Gastroesophageal sphincter (tissue), 4 donors: ENCODE measurements around the gene GJE1. TPM values are rescaled to one million over a fixed set of nuclear protein-coding genes. Genes with fewer than 3 reads are reported as not detected.

Experiments
- ATAC-seq: fragments of 150-250 bp; one replicate; pipeline ENCODE4 v1.9.1; 2016; ENCODE audit warnings: mild to moderate bottlenecking, moderate library complexity
- H3K27ac ChIP-seq, 4 donors: fragments of 200-600 bp; sonication (generic) in 3 of 4; 1 replicate in 3 of 4; 2 replicates in 1 of 4; pipeline ENCODE4 v1.5.1; 2016 to 2019
- H3K27me3 ChIP-seq: fragments of 200-600 bp; sonication (generic); one replicate; pipeline ENCODE4 v1.5.1; 2019
- H3K36me3 ChIP-seq, 2 donors: fragments of 200-600 bp; sonication (generic); one replicate each; pipeline ENCODE4 v1.5.1; 2019; ENCODE audit warnings: control low read depth in 1 of 2
- H3K4me1 ChIP-seq, 3 donors: fragments of 200-600 bp; sonication (generic); 1 replicate in 2 of 3; 2 replicates in 1 of 3; pipeline ENCODE4 v1.5.1; 2016 to 2019; ENCODE audit warnings: control low read depth in 2 of 3
- H3K4me3 ChIP-seq, 2 donors: fragments of 200-600 bp; sonication (generic); one replicate each; pipeline ENCODE4 v1.5.1; 2019; ENCODE audit warnings: mild to moderate bottlenecking in 1 of 2, moderate library complexity in 1 of 2
- H3K9me3 ChIP-seq, 3 donors: fragments of 200-600 bp; sonication (generic); one replicate each; pipeline ENCODE4 v1.5.1; 2017 to 2019; ENCODE audit warnings: control low read depth in 2 of 3
- CTCF ChIP-seq, 4 experiments: fragments of 200-600 bp in 2 of 4; fragments of 450-650 bp in 2 of 4; sonication (generic) in 1 of 4; IDR thresholded peaks; one replicate each; pipeline ENCODE4 v1.5.1; 2017 to 2019; ENCODE audit warnings: antibody characterized with exemption in 4 of 4, mild to moderate bottlenecking in 2 of 4, moderate library complexity in 2 of 4
- EP300 ChIP-seq: sonication (generic); formaldehyde crosslinking; IDR thresholded peaks from one replicate; pipeline ENCODE4 v1.6.1; 2017; ENCODE audit warnings: antibody characterized with exemption, mild to moderate bottlenecking
- POLR2A ChIP-seq, 2 donors: fragments of 450-650 bp; IDR thresholded peaks; one replicate each; pipeline ENCODE4 v1.6.1; 2017; ENCODE audit warnings: antibody characterized with exemption in 2 of 2, mild to moderate bottlenecking in 2 of 2, moderate library complexity in 1 of 2
- POLR2AphosphoS5 ChIP-seq: sonication (generic); formaldehyde crosslinking; IDR thresholded peaks from one replicate; pipeline ENCODE4 v1.6.1; 2017; ENCODE audit warnings: antibody characterized with exemption
- WGBS, 2 donors: methylation state at CpG; one replicate each; pipeline ENCODE4 v1.1.5; 2018; ENCODE audit warnings: low coverage in 1 of 2; 5-methylcytosine and 5-hydroxymethylcytosine counted together
- total RNA-seq, 4 donors: library from RNA; depleted of rRNA; stranded (reverse); fragments of >200 nt; gene quantifications; one replicate each; pipeline ENCODE4 v1.1.0, GENCODE V29; 2016

GJE1 gene
- total RNA-seq, 4 donors from 2014 or later, result not detected

GRCh38 chr6:142117366-142117765 is 15.4 kb upstream of the GJE1 start:
- no peak for TF ChIP-seq CTCF (IDR thresholded peaks at IDR 0.05)
- TF ChIP-seq POLR2A (IDR thresholded peaks at IDR 0.05), result no peak
- no peak for TF ChIP-seq POLR2AphosphoS5
- no peak for TF ChIP-seq EP300
- no peak overlapping the region for H3K4me3 ChIP-seq
- WGBS, 2 donors, result 76 to 82% methylated on average over 2 of the region's 2 CpGs
- no peaks in the 10 kb centered on the region for H3K36me3 ChIP-seq
- no peak for ATAC-seq
- H3K27ac ChIP-seq, result no peak overlapping the region
- no peaks in the 10 kb centered on the region for H3K27me3 ChIP-seq
- H3K4me1 ChIP-seq, result no peaks in the 10 kb centered on the region
- H3K9me3 ChIP-seq, result no peaks in the 10 kb centered on the region

DNA sequence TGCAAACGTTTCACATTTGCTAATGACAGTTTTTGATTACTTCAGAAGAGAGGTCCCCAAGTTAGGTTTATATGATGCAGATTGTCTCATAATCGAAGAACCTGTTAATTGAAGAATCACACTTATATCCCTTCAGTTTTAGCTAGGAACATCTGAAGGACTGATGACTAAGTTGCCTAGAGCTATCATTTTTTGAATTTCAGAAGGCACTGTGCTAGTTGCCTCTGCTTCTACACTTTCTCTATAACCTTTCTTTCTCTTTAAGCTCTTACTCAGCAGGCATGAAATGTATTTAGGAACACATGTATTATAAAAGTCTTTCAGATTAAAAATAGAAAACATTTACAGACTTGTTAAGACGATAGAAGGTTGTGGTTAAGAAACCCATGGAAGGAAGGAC is 14.4 kb upstream of the GJE1 start:
- 67 to 82% methylated on average over 3 of the region's 3 CpGs for WGBS, 2 donors
- ATAC-seq, result no peak
- no peak for TF ChIP-seq POLR2AphosphoS5
- TF ChIP-seq POLR2A (IDR thresholded peaks at IDR 0.05), result no peak
- TF ChIP-seq EP300, result no peak
- no peak for TF ChIP-seq CTCF (IDR thresholded peaks at IDR 0.05)
- Histone ChIP-seq H3K9me3 (no peaks in the 10 kb centered on the region), H3K4me1 (no peaks in the 10 kb centered on the region), H3K36me3 (no peaks in the 10 kb centered on the region), H3K27me3 (no peaks in the 10 kb centered on the region), H3K27ac (no peak overlapping the region), H3K4me3 (no peak overlapping the region)

DNA sequence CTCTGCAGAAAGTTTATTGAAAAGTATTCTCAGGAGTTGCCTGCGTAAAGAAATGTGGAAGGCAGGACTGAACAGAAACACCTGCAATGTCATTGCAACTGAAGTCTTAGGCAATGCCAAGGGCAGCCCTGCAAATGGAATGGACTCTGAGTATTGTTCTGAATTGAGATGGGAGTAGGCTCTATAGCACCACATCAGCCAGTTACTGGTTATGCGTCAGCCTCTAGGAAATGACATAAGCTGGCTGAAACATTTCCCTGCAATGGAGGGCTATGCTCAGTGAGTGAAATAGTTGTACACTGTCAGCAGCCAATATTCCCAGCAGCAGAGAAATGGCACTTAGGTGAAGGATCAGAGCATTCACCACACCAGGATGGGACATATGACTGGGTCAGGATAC is 13.8 kb upstream of the GJE1 start:
- ATAC-seq, result no peak
- Histone ChIP-seq H3K27ac (no peak overlapping the region), H3K36me3 (no peaks in the 10 kb centered on the region), H3K4me3 (no peak overlapping the region), H3K27me3 (no peaks in the 10 kb centered on the region), H3K9me3 (no peaks in the 10 kb centered on the region), H3K4me1 (no peaks in the 10 kb centered on the region)
- WGBS, 2 donors, result 73 to 86% methylated on average over 1 to 2 of the region's 2 CpGs
- no peak for TF ChIP-seq POLR2AphosphoS5
- no peak for TF ChIP-seq CTCF (IDR thresholded peaks at IDR 0.05)
- TF ChIP-seq EP300, result no peak
- TF ChIP-seq POLR2A (IDR thresholded peaks at IDR 0.05), result no peak

DNA sequence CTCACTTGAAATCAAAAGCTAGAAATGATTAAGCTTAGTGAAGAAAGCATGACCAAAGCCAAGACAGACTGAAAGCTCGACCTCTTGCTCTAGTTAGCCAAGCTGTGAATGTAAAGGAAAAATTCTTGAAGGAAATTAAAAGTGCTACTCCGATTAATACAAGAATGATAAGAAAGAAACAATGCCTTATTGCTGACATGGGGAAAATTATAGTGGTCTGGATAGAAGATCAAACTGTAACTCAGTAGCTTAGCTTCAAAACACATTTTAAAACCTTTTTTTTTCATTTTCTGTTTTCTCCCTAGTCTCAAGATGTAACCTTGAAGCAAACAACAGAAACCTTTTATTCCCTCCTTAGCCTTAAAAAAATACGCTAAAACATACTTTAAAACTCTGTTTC is 11.4 kb upstream of the GJE1 start:
- Histone ChIP-seq H3K9me3 (no peaks in the 10 kb centered on the region), H3K27ac (no peak overlapping the region), H3K4me3 (no peak overlapping the region), H3K27me3 (no peaks in the 10 kb centered on the region), H3K36me3 (no peaks in the 10 kb centered on the region), H3K4me1 (no peaks in the 10 kb centered on the region)
- 54 to 86% methylated on average over 3 of the region's 3 CpGs for WGBS, 2 donors
- ATAC-seq, result no peak
- TF ChIP-seq POLR2A (IDR thresholded peaks at IDR 0.05) (no peak), POLR2AphosphoS5 (no peak), CTCF (IDR thresholded peaks at IDR 0.05) (no peak), EP300 (no peak)

GRCh38 chr6:142130814-142131213 is 1.9 kb upstream of the GJE1 start:
- Histone ChIP-seq H3K27ac (no peak overlapping the region), H3K4me1 (no peaks in the 10 kb centered on the region), H3K27me3 (no peaks in the 10 kb centered on the region), H3K36me3 (no peaks in the 10 kb centered on the region), H3K9me3 (peaks cover 0 to 17% (median 0%) of the 10 kb centered on the region in 3 donors), H3K4me3 (no peak overlapping the region)
- TF ChIP-seq POLR2A (IDR thresholded peaks at IDR 0.05) (no peak), POLR2AphosphoS5 (no peak), CTCF (IDR thresholded peaks at IDR 0.05) (no peak), EP300 (no peak)
- WGBS, 2 donors, result 90 to 100% methylated on average over 1 of the region's 1 CpG
- ATAC-seq, result no peak
